ENCODE results near the gene KCNH4.
"Not testable (repeated sequence)": the region's sequence is repeated elsewhere in the genome, so short reads cannot be mapped to it uniquely, and the experiment has no call there.

Gene KCNH4

GRCh38 chr17:42141382-42141781 lies 39.6 kb downstream of the KCNH4 start:
- Histone ChIP-seq H3K4me3 (ENCODE audit: low read length) (no peak overlapping the region), H3K4me1 (ENCODE audit: control insufficient read depth, low read depth, low read length) (no peaks in the 10 kb centered on the region), H3K27ac (ENCODE audit: low read length) (no peak overlapping the region), H3K9ac (ENCODE audit: low read length) (no peak overlapping the region), H3K27me3 (ENCODE audit: control insufficient read depth, insufficient read depth, low read length) (no peaks in the 10 kb centered on the region), H3K36me3 (ENCODE audit: control insufficient read depth, low read depth, low read length) (peaks cover 7% of the 10 kb centered on the region), H3K9me3 (ENCODE audit: control insufficient read depth, low read depth, low read length) (no peaks in the 10 kb centered on the region)

GRCh38 chr17:42140690-42141089 lies 40.3 kb downstream of the KCNH4 start:
- not testable (repeated sequence) for H3K9ac ChIP-seq (ENCODE audit: low read length); H3K36me3 ChIP-seq (ENCODE audit: control insufficient read depth, low read depth, low read length); H3K4me1 ChIP-seq (ENCODE audit: control insufficient read depth, low read depth, low read length); H3K27me3 ChIP-seq (ENCODE audit: control insufficient read depth, insufficient read depth, low read length); H3K27ac ChIP-seq (ENCODE audit: low read length); H3K9me3 ChIP-seq (ENCODE audit: control insufficient read depth, low read depth, low read length); H3K4me3 ChIP-seq (ENCODE audit: low read length)

DNA sequence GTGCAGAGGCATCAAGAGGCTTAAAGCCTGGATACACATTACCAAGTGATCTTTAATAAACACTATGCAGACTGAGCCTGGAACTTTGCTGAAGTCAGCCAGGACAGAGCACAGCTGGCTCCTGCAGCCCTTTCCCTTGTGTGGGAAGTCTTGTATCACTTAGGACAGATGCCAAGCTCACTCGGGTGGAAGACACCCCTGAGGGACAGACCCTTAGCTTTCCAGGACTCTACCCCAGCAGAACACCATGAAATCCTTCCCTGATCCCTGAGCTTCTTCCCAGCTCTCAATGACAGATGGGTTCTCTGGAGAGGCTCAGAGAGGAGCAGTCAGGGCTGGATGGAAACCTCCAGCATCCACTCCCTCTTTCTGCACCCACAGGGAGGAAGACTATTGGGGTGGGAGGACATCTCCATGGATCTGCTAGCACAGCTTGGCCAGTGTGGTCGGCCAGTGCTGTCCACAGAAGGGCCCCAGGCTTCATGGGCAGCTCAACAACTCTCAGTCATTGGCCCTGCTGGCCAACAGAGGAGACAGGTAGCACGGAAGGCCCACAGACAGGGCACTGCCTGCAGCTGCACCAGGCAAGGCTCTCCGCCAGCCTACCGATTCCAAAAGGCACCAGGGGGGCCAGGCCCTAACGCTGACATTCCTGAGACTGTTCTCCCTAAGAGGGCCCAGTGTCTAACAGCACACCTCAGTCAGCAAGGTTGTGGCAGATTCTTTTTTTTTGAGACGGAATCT lies 42.0 kb downstream of the KCNH4 start:
- Histone ChIP-seq H3K27ac (ENCODE audit: low read length) (no peak overlapping the region), H3K36me3 (ENCODE audit: control insufficient read depth, low read depth, low read length) (peaks cover 3% of the 10 kb centered on the region), H3K27me3 (ENCODE audit: control insufficient read depth, insufficient read depth, low read length) (no peaks in the 10 kb centered on the region), H3K4me3 (ENCODE audit: low read length) (no peak overlapping the region), H3K9me3 (ENCODE audit: control insufficient read depth, low read depth, low read length) (no peaks in the 10 kb centered on the region), H3K9ac (ENCODE audit: low read length) (no peak overlapping the region), H3K4me1 (ENCODE audit: control insufficient read depth, low read depth, low read length) (no peaks in the 10 kb centered on the region)

GRCh38 chr17:42136654-42137051 lies 44.3 kb downstream of the KCNH4 start:
- no peaks in the 10 kb centered on the region for H3K36me3 ChIP-seq (ENCODE audit: control insufficient read depth, low read depth, low read length)
- peaks cover 3% of the 10 kb centered on the region for H3K4me1 ChIP-seq (ENCODE audit: control insufficient read depth, low read depth, low read length)
- H3K9ac ChIP-seq (ENCODE audit: low read length): no peak overlapping the region
- H3K27me3 ChIP-seq (ENCODE audit: control insufficient read depth, insufficient read depth, low read length): no peaks in the 10 kb centered on the region
- no peak overlapping the region for H3K4me3 ChIP-seq (ENCODE audit: low read length)
- no peak overlapping the region for H3K27ac ChIP-seq (ENCODE audit: low read length)
- H3K9me3 ChIP-seq (ENCODE audit: control insufficient read depth, low read depth, low read length): no peaks in the 10 kb centered on the region

DNA sequence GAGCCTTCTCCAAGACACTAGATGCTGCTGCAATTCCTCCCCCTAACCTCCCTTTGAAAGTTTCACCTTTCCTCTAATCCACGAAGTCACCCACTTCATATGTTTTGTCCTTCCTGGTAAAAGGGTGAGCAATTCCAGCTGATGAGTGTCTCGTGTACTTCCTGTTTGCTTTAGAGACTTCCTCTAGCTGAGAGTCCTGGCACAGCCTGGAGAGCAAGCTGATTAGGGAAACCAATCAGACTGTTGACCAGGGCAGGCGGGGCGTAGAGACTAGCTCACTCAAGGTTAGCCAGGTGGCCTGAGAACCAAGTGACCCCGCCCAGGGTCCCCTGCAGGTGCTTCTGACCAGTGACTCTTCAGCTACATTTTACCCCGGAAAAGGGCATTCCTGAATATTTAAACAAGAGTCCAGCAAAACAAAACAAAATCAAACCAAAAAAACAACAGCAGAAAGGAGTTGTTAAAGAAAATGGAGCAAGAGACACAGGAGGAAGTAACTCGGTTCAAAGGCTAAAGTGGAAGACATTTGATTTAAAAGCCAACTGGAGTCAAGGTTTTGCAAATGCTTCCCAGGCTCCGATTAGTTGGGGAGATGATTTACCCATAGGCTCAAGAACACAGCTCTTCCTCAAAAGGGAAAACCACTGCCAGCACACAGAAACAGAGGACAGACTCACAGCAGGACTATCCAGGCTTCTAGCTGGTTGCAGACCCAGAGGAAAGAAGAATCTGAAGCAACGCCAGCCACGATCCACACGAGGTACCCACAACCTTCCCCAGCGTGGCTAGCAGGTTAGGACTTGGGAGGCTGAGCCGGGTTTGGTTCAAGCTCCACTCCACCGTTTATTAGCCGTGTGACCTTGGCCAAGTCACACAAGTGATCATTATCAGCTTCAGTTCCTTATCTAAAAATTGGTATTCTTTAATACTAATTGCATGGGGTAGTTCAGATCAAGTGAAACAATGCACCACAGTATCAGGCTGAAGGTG lies 45.0 kb downstream of the KCNH4 start:
- H3K4me1 ChIP-seq (ENCODE audit: control insufficient read depth, low read depth, low read length): peaks cover 3% of the 10 kb centered on the region
- no peak overlapping the region for H3K9ac ChIP-seq (ENCODE audit: low read length)
- no peaks in the 10 kb centered on the region for H3K36me3 ChIP-seq (ENCODE audit: control insufficient read depth, low read depth, low read length)

GRCh38 chr17:42135151-42135550 lies 45.8 kb downstream of the KCNH4 start:
- no peak overlapping the region for H3K9ac ChIP-seq (ENCODE audit: low read length)
- no peak overlapping the region for H3K4me3 ChIP-seq (ENCODE audit: low read length)
- peaks cover 3% of the 10 kb centered on the region for H3K4me1 ChIP-seq (ENCODE audit: control insufficient read depth, low read depth, low read length)
- H3K27ac ChIP-seq (ENCODE audit: low read length): no peak overlapping the region
- H3K36me3 ChIP-seq (ENCODE audit: control insufficient read depth, low read depth, low read length): no peaks in the 10 kb centered on the region
- H3K9me3 ChIP-seq (ENCODE audit: control insufficient read depth, low read depth, low read length): no peaks in the 10 kb centered on the region
- H3K27me3 ChIP-seq (ENCODE audit: control insufficient read depth, insufficient read depth, low read length): no peaks in the 10 kb centered on the region

More for the DNA sequence above, 45.0 kb downstream of the KCNH4 start:
- no peak overlapping the region for H3K27ac ChIP-seq (ENCODE audit: low read length)
- no peaks in the 10 kb centered on the region for H3K27me3 ChIP-seq (ENCODE audit: control insufficient read depth, insufficient read depth, low read length)
- H3K9me3 ChIP-seq (ENCODE audit: control insufficient read depth, low read depth, low read length): no peaks in the 10 kb centered on the region
- H3K4me3 ChIP-seq (ENCODE audit: low read length): no peak overlapping the region

GRCh38 chr17:42133461-42134041 lies 47.4 kb downstream of the KCNH4 start:
- H3K27ac ChIP-seq (ENCODE audit: low read length): no peak overlapping the region

DNA sequence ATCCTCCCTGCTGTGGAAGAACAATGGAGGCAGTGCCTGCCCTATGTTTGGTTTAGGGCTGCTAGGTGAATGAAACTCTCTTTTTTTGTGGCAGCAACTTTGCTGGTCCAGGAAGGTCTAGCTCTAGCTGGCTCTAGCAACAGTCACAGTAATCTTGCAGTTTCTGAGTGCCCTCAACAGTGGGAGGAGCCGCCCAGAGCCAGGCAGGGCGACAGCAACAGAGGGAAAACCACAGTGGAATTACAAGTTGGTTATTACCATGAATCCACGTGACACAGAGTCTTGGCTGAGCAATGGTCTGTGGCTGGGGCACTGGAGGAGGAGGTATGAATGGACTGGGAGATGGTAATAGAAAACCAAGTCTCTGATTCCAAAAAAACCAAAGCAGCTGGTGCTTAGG lies 48.0 kb downstream of the KCNH4 start:
- Histone ChIP-seq H3K36me3 (ENCODE audit: control insufficient read depth, low read depth, low read length) (peaks cover 21% of the 10 kb centered on the region), H3K4me3 (ENCODE audit: low read length) (no peak overlapping the region), H3K27ac (ENCODE audit: low read length) (no peak overlapping the region), H3K27me3 (ENCODE audit: control insufficient read depth, insufficient read depth, low read length) (no peaks in the 10 kb centered on the region), H3K9me3 (ENCODE audit: control insufficient read depth, low read depth, low read length) (no peaks in the 10 kb centered on the region), H3K4me1 (ENCODE audit: control insufficient read depth, low read depth, low read length) (peaks cover 3% of the 10 kb centered on the region), H3K9ac (ENCODE audit: low read length) (no peak overlapping the region)

More at GRCh38 chr17:42133461-42134041, 47.4 kb downstream of the KCNH4 start:
- Histone ChIP-seq H3K36me3 (ENCODE audit: control insufficient read depth, low read depth, low read length) (peaks cover 15% of the 10 kb centered on the region), H3K4me1 (ENCODE audit: control insufficient read depth, low read depth, low read length) (peaks cover 3% of the 10 kb centered on the region), H3K27me3 (ENCODE audit: control insufficient read depth, insufficient read depth, low read length) (no peaks in the 10 kb centered on the region), H3K9ac (ENCODE audit: low read length) (no peak overlapping the region), H3K4me3 (ENCODE audit: low read length) (no peak overlapping the region), H3K9me3 (ENCODE audit: control insufficient read depth, low read depth, low read length) (no peaks in the 10 kb centered on the region)

GRCh38 chr17:42131981-42132432 lies 48.9 kb downstream of the KCNH4 start:
- peaks cover 24% of the 10 kb centered on the region for H3K36me3 ChIP-seq (ENCODE audit: control insufficient read depth, low read depth, low read length)
- peaks cover 3% of the 10 kb centered on the region for H3K4me1 ChIP-seq (ENCODE audit: control insufficient read depth, low read depth, low read length)
- no peak overlapping the region for H3K27ac ChIP-seq (ENCODE audit: low read length)
- no peaks in the 10 kb centered on the region for H3K9me3 ChIP-seq (ENCODE audit: control insufficient read depth, low read depth, low read length)
- no peak overlapping the region for H3K4me3 ChIP-seq (ENCODE audit: low read length)
- no peak overlapping the region for H3K9ac ChIP-seq (ENCODE audit: low read length)
- no peaks in the 10 kb centered on the region for H3K27me3 ChIP-seq (ENCODE audit: control insufficient read depth, insufficient read depth, low read length)

DNA sequence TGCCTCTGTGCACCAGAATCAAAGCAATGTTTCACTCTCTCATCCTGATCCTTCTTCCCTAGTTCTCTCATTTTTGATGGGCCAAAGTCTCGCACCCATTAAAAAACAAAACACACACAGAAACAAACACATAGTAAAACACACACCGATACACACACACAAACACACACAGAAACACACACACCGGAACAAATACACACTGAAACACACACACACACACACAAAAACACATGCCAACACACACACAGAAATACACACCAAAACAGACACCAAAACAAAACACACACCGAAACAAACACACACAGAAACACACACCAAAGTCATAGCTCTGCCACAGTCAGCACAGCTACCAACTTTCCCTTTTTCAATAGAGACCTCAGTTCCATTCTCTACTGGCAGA lies 49.7 kb downstream of the KCNH4 start:
- H3K9ac ChIP-seq (ENCODE audit: low read length): no peak overlapping the region
- no peaks in the 10 kb centered on the region for H3K9me3 ChIP-seq (ENCODE audit: control insufficient read depth, low read depth, low read length)
- no peak overlapping the region for H3K4me3 ChIP-seq (ENCODE audit: low read length)
- peaks cover 3% of the 10 kb centered on the region for H3K4me1 ChIP-seq (ENCODE audit: control insufficient read depth, low read depth, low read length)
- no peak overlapping the region for H3K27ac ChIP-seq (ENCODE audit: low read length)
- H3K27me3 ChIP-seq (ENCODE audit: control insufficient read depth, insufficient read depth, low read length): no peaks in the 10 kb centered on the region
- H3K36me3 ChIP-seq (ENCODE audit: control insufficient read depth, low read depth, low read length): peaks cover 29% of the 10 kb centered on the region

- Histone ChIP-seq H3K27me3 (ENCODE audit: control insufficient read depth, insufficient read depth, low read length) (no peaks in the 10 kb centered on the region), H3K27ac (ENCODE audit: low read length) (no peak overlapping the region), H3K9me3 (ENCODE audit: control insufficient read depth, low read depth, low read length) (no peaks in the 10 kb centered on the region), H3K4me1 (ENCODE audit: control insufficient read depth, low read depth, low read length) (peaks cover 3% of the 10 kb centered on the region), H3K4me3 (ENCODE audit: low read length) (no peak overlapping the region), H3K9ac (ENCODE audit: low read length) (no peak overlapping the region), H3K36me3 (ENCODE audit: control insufficient read depth, low read depth, low read length) (peaks cover 37% of the 10 kb centered on the region)
These were observed 50.5 kb downstream of the KCNH4 start for GRCh38 chr17:42130310-42130936.
